HEK293 (cell line): ENCODE results near the gene PRSS56.

ENCODE experiments used
- ATF2 ChIP-seq: fragments of 450-650 bp; formaldehyde crosslinking; IDR thresholded peaks from 2 replicates; pipeline ENCODE4 v1.5.1; 2016; ENCODE audit warnings: missing biosample characterization, missing genetic modification characterization, low read depth
- BCL11B ChIP-seq: fragments of 450-650 bp; formaldehyde crosslinking; IDR thresholded peaks from 2 replicates; pipeline ENCODE4 v1.5.1; 2016; ENCODE audit warnings: low read depth, missing biosample characterization, missing genetic modification characterization
- CTCF ChIP-seq: fragments of 450-650 bp; formaldehyde crosslinking; IDR thresholded peaks from 2 replicates; pipeline ENCODE4 v1.5.1; 2016; ENCODE audit warnings: missing biosample characterization, missing genetic modification characterization
- EGR2 ChIP-seq: fragments of 450-650 bp; formaldehyde crosslinking; IDR thresholded peaks from 2 replicates; pipeline ENCODE4 v1.5.1; 2016; ENCODE audit warnings: low read depth, missing biosample characterization, missing genetic modification characterization
- ZFHX2 ChIP-seq: fragments of 450-650 bp; formaldehyde crosslinking; conservative IDR thresholded peaks from 2 replicates; pipeline ENCODE4 v1.5.1; 2016; ENCODE audit warnings: missing biosample characterization, missing genetic modification characterization
- ZNF350 ChIP-seq: fragments of 450-650 bp; formaldehyde crosslinking; IDR thresholded peaks from 2 replicates; pipeline ENCODE4 v1.5.0; 2017; ENCODE audit warnings: missing biosample characterization, mild to moderate bottlenecking, missing genetic modification characterization
- ZNF513 ChIP-seq: fragments of 450-650 bp; IDR thresholded peaks from 2 replicates; pipeline ENCODE4 v1.5.1; 2018; ENCODE audit warnings: missing biosample characterization, missing genetic modification characterization
- ZNF645 ChIP-seq: fragments of 450-650 bp; formaldehyde crosslinking; IDR thresholded peaks from 2 replicates; pipeline ENCODE4; 2016; ENCODE audit warnings: missing biosample characterization, missing genetic modification characterization
- ZNF837 ChIP-seq: fragments of 450-650 bp; formaldehyde crosslinking; IDR thresholded peaks from 2 replicates; pipeline ENCODE4 v1.5.1; 2016; ENCODE audit warnings: missing biosample characterization, missing genetic modification characterization
- ZSCAN23 ChIP-seq: fragments of 450-650 bp; formaldehyde crosslinking; IDR thresholded peaks from 2 replicates; pipeline ENCODE4 v1.5.1; 2016; ENCODE audit warnings: missing biosample characterization, missing genetic modification characterization

- no peak for TF ChIP-seq ZNF513
- TF ChIP-seq ZFHX2 (tag by site-specific recombination): no peak
- TF ChIP-seq CTCF: no peak
- no peak for TF ChIP-seq ZSCAN23 (tag by site-specific recombination)
- no peak for TF ChIP-seq BCL11B
- TF ChIP-seq ATF2: no peak
- TF ChIP-seq EGR2 (tag by site-specific recombination): no peak
- TF ChIP-seq ZNF645 (tag by site-specific recombination): no peak
- TF ChIP-seq ZNF837 (tag by site-specific recombination): no peak
- TF ChIP-seq ZNF350 (tag by site-specific recombination): no peak
Measured at GRCh38 chr2:232573771-232574435, 53.7 kb downstream of the PRSS56 start.
